ENCODE data around the gene PKLR. TPM values are rescaled to one million over a fixed set of nuclear protein-coding genes. Genes with fewer than 3 reads are reported as not detected.

The PKLR gene
- total and polyA plus RNA-seq, 5 donors, result not detected

DNA sequence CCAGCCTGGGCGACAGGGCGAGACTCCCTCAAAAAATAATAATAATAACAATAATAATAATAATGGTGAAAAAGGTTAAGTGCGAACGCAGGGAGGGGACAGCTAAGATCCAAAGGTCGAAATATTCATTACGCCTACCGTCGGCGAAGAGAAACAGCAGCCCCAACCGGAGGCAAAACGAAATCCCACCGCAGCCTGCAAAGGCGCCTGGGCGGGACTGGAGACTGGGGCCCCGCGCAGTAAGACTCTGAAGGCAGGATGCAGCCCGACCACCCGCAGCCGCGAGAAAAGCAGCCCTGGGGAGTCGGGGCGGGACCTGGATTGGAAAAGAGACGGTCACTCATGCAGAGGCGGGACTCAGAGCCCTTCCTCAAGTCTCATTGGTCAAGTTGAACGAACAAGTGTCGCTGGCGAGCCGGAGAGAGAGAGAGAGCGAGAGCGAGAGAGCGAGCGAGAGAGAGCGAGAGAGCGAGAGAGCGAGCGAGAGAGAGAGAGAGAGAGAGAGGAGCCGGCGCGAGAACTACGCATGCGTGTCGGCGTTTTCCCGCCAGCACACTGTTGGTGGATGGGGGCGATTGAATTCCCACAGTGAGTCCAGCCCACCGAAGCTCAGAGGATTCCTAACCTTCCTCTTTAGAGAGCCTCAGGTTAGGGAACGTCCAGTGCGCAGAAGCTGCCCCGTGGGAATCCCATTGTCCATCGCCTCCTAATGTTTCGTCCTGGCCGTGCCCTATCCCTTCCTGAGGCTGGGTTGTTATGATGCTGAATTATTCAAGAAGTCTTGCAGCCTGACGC, 56.7 kb downstream of the PKLR start:
- ATAC-seq, result peak; percentile 95 to 96
- Histone ChIP-seq H3K27me3 (ENCODE audit: control insufficient read depth, insufficient read depth) (no peaks in the 10 kb centered on the region), H3K9me3 (ENCODE audit: control insufficient read depth, low read length) (no peaks in the 10 kb centered on the region), H3K27ac (ENCODE audit: low read length) (peak overlapping the region; percentile 82), H3K4me1 (ENCODE audit: control insufficient read depth, insufficient read depth, low read length) (peaks cover 3% of the 10 kb centered on the region), H3K4me3 (ENCODE audit: low read length) (peak overlapping the region; percentile 53)
- intact Hi-C loops (cut with DNase I), result no loop called here
- peak; percentile 97 to 98 (median 98) for DNase-seq
- WGBS, result under 1% methylated on average over 53 of the region's 53 CpGs

DNA sequence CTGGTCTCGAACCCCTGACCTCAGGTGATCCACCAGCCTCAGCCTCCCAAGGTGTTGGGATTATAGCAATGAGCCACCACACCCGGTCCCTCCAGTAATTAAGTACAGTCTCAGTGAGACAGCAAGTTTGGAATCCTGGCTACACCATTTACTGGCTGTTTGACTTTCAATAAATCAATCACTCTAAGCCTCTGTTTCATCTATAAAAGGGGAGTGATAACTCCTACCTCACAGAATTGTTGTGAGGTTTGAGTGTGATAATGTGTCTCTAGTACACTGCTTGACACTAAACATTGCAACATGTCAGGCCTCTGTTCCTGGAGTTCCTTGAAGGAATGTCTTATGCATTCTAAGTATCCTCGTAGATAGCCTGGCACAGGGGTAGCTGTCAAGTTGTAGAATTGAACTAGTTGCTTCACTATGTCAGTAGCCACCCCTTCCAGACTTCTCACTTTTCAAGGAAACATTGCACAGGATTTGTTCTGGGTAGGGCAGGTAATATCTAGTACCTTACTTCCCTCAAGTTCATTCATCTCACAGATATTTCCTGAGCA, 58.4 kb downstream of the PKLR start:
- ATAC-seq, result no peak
- Histone ChIP-seq H3K9me3 (ENCODE audit: control insufficient read depth, low read length) (no peaks in the 10 kb centered on the region), H3K4me1 (ENCODE audit: control insufficient read depth, insufficient read depth, low read length) (peaks cover 3% of the 10 kb centered on the region), H3K27ac (ENCODE audit: low read length) (peak overlapping the region; percentile 82), H3K27me3 (ENCODE audit: control insufficient read depth, insufficient read depth) (no peaks in the 10 kb centered on the region), H3K4me3 (ENCODE audit: low read length) (no peak overlapping the region)
- intact Hi-C loops (cut with DNase I), result no loop called here
- 81% methylated on average over 3 of the region's 3 CpGs for WGBS
- no peak for DNase-seq

DNA sequence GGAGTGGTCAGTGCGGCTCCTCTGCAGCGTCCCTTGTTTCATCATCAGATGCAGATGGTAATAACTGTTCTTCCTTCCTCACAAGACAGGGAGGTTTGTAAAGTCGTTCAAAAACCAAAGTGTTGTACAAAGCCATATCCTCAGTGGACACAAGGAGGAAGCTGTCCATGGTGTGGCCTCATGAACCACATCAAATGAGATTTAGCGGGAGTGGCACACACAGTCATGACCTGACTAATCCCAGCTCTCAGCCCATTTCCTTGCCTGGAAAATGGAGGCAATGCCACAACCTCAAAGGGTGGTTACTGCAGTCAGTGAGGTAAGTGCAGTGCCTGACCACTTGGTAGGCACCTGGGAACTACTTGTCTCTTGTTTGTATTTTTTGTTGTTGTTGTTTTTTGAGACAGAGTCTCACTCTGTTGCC, 59.4 kb downstream of the PKLR start:
- no peaks in the 10 kb centered on the region for H3K9me3 ChIP-seq (ENCODE audit: control insufficient read depth, low read length)
- DNase-seq, result no peak
- H3K27me3 ChIP-seq (ENCODE audit: control insufficient read depth, insufficient read depth), result no peaks in the 10 kb centered on the region
- H3K4me3 ChIP-seq (ENCODE audit: low read length), result no peak overlapping the region
- no peak overlapping the region for H3K27ac ChIP-seq (ENCODE audit: low read length)
- no peak for ATAC-seq
- peaks cover 3% of the 10 kb centered on the region for H3K4me1 ChIP-seq (ENCODE audit: control insufficient read depth, insufficient read depth, low read length)
- intact Hi-C loops (cut with DNase I), result no loop called here
- WGBS, result 64% methylated on average over 4 of the region's 4 CpGs

DNA sequence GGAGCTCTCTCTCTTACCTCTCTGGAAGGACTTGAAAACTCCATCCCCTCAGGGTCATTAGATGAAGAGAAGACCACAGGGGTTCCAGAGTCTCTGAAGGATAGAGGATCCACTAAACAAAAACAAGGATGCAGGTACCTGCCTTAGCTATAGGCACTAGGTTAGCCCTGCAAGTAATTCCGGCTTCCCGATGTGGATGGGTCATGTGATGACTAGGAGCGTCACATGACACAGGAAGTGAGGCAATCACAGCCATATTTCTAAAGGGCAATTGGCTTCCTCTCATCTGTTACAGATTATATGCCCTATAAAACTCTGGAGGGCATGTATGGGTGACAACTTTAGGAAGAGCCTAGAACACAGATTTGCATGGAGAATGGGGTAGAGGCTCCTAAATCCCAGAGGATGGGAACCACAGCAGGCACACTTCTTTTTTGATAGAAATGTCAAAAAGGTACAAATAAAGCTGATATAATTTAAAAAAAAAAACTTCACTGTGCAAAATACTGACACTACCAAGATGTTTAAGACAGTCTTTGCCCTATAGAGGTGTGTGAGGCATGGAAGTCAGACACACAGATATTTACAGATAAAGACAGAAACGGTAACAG, 60.1 kb downstream of the PKLR start:
- WGBS, result 21% methylated on average over 4 of the region's 4 CpGs
- peak; percentile 34 to 35 for ATAC-seq
- H3K27ac ChIP-seq (ENCODE audit: low read length), result no peak overlapping the region

More for the DNA sequence above, 60.1 kb downstream of the PKLR start:
- peak in 2 of 3 donors; percentile 54 to 70 for DNase-seq
- H3K27me3 ChIP-seq (ENCODE audit: control insufficient read depth, insufficient read depth), result no peaks in the 10 kb centered on the region
- intact Hi-C loops (cut with DNase I), result no loop called here
- no peaks in the 10 kb centered on the region for H3K9me3 ChIP-seq (ENCODE audit: control insufficient read depth, low read length)
- peaks cover 3% of the 10 kb centered on the region for H3K4me1 ChIP-seq (ENCODE audit: control insufficient read depth, insufficient read depth, low read length)
- peak overlapping the region; percentile 45 for H3K4me3 ChIP-seq (ENCODE audit: low read length)

Small RNA genes within 50 kb of the gene (microRNA-seq; reads per million reads assigned to microRNA genes)
- 0 reads per million in 2 donors for gene MIR555

Other genes starting within 250 kb of the PKLR start
- 1 to 10 TPM; 3.3 to 4.2 (median 3.7) TPM for gene EFNA4, start 237.7 kb downstream of the PKLR start, total RNA-seq
- 3.0 TPM for gene EFNA4, start 237.7 kb downstream of the PKLR start, polyA plus RNA-seq
- gene EFNA3, start 222.6 kb downstream of the PKLR start, total RNA-seq, result 1 to 10 TPM in 3 of 4 donors, under 1 TPM in 1; 0.78 to 1.9 (median 1.2) TPM
- gene EFNA3, start 222.6 kb downstream of the PKLR start, polyA plus RNA-seq, result 1.1 TPM
- 10 to 100 TPM; 25.4 to 41.4 (median 36.4) TPM for gene EFNA1, start 173.6 kb downstream of the PKLR start, total RNA-seq
- gene EFNA1, start 173.6 kb downstream of the PKLR start, polyA plus RNA-seq, result 28.8 TPM
- gene SLC50A1, start 165.6 kb downstream of the PKLR start, total RNA-seq, result 10 to 100 TPM in 2 of 4 donors, 1 to 10 TPM in 2; 8.1 to 10.1 (median 9.3) TPM
- gene SLC50A1, start 165.6 kb downstream of the PKLR start, polyA plus RNA-seq, result 13.6 TPM
- gene DPM3, start 160.9 kb downstream of the PKLR start, total RNA-seq, result 10 to 100 TPM; 71.2 to 81.6 (median 74.6) TPM
- 186 TPM for gene DPM3, start 160.9 kb downstream of the PKLR start, polyA plus RNA-seq
- gene KRTCAP2, start 128.1 kb downstream of the PKLR start, total RNA-seq, result 100 to 1,000 TPM; 122 to 150 (median 130) TPM
- gene KRTCAP2, start 128.1 kb downstream of the PKLR start, polyA plus RNA-seq, result 217 TPM
- gene TRIM46, start 127.6 kb downstream of the PKLR start, total RNA-seq, result under 1 TPM; 0.17 to 0.37 (median 0.26) TPM
- 0.18 TPM for gene TRIM46, start 127.6 kb downstream of the PKLR start, polyA plus RNA-seq
- gene THBS3, start 93.5 kb downstream of the PKLR start, total RNA-seq, result 10 to 100 TPM; 16.5 to 33.4 (median 20.1) TPM
- gene THBS3, start 93.5 kb downstream of the PKLR start, polyA plus RNA-seq, result 19.6 TPM
- gene MTX1, start 92.7 kb downstream of the PKLR start, total RNA-seq, result 10 to 100 TPM; 20.1 to 24.3 (median 21.1) TPM
- 31.9 TPM for gene MTX1, start 92.7 kb downstream of the PKLR start, polyA plus RNA-seq
- 10 to 100 TPM; 14.2 to 22.3 (median 15.8) TPM for gene ENTREP3, start 46.0 kb downstream of the PKLR start, total RNA-seq
- gene ENTREP3, start 46.0 kb downstream of the PKLR start, polyA plus RNA-seq, result 9.4 TPM
- gene SCAMP3, start 39.1 kb downstream of the PKLR start, total RNA-seq, result 10 to 100 TPM; 50.3 to 65.2 (median 54.9) TPM
- gene SCAMP3, start 39.1 kb downstream of the PKLR start, polyA plus RNA-seq, result 59.3 TPM
- 10 to 100 TPM; 19.4 to 26.2 (median 22.5) TPM for gene CLK2, start 27.9 kb downstream of the PKLR start, total RNA-seq
- 21.8 TPM for gene CLK2, start 27.9 kb downstream of the PKLR start, polyA plus RNA-seq
- 1 to 10 TPM in 2 of 4 donors, under 1 TPM in 2; 0.92 to 1.4 (median 1.1) TPM for gene HCN3, start 24.0 kb downstream of the PKLR start, total RNA-seq
- 0.77 TPM for gene HCN3, start 24.0 kb downstream of the PKLR start, polyA plus RNA-seq
- 100 to 1,000 TPM in 2 of 4 donors, 10 to 100 TPM in 2; 78.9 to 113 (median 99.1) TPM for gene FDPS, start 7.4 kb upstream of the PKLR start, total RNA-seq
- 103 TPM for gene FDPS, start 7.4 kb upstream of the PKLR start, polyA plus RNA-seq
- gene RUSC1, start 19.5 kb upstream of the PKLR start, total RNA-seq, result 10 to 100 TPM; 20.8 to 29.7 (median 24.5) TPM
- gene RUSC1, start 19.5 kb upstream of the PKLR start, polyA plus RNA-seq, result 23.2 TPM

Measured in right cardiac atrium (tissue), 5 donors.